Spleen (tissue), 11 donors: ENCODE data around the gene LRPPRC. TPM values are rescaled to one million over a fixed set of nuclear protein-coding genes. Genes with fewer than 3 reads are reported as not detected.

ENCODE experiments used
- DNase-seq: peaks from one replicate; pipeline ENCODE4 v3.0.0-alpha.2; 2020
- H3K27ac ChIP-seq, 8 donors: fragments of 200-600 bp; sonication (generic) in 7 of 8; 1 replicate in 4 of 8; 2 replicates in 4 of 8; pipeline versions ENCODE4 v1.5.0 to v1.8.0; 2016 to 2021; ENCODE audit warnings: inconsistent platforms in 4 of 8, mild to moderate bottlenecking in 4 of 8, moderate library complexity in 1 of 8
- H3K27me3 ChIP-seq, 7 donors: fragments of 200-600 bp; sonication (generic) in 6 of 7; replicated peaks in 1 of 7; 1 replicate in 4 of 7; 2 replicates in 3 of 7; pipeline versions ENCODE4 v1.5.0 to v1.8.0; 2016 to 2021; ENCODE audit warnings: inconsistent platforms in 3 of 7, mild to moderate bottlenecking in 1 of 7
- H3K36me3 ChIP-seq, 6 donors: fragments of 200-600 bp; sonication (generic) in 5 of 6; 1 replicate in 4 of 6; 2 replicates in 2 of 6; pipeline versions ENCODE4 v1.5.0 to v1.8.0; 2016 to 2021; ENCODE audit warnings: inconsistent platforms in 2 of 6
- H3K4me1 ChIP-seq, 6 donors: fragments of 200-600 bp; sonication (generic) in 5 of 6; 1 replicate in 3 of 6; 2 replicates in 3 of 6; pipeline versions ENCODE4 v1.5.0 to v1.8.0; 2016 to 2021; ENCODE audit warnings: inconsistent platforms in 3 of 6
- H3K4me3 ChIP-seq, 8 donors: fragments of 200-600 bp; sonication (generic) in 7 of 8; 1 replicate in 4 of 8; 2 replicates in 4 of 8; pipeline versions ENCODE4 v1.5.0 to v1.8.0; 2016 to 2021; ENCODE audit warnings: inconsistent platforms in 4 of 8, mild to moderate bottlenecking in 4 of 8, moderate library complexity in 2 of 8
- H3K9me3 ChIP-seq, 8 donors: fragments of 200-600 bp; sonication (generic) in 7 of 8; 1 replicate in 4 of 8; 2 replicates in 4 of 8; pipeline versions ENCODE4 v1.5.0 to v1.8.0; 2016 to 2021; ENCODE audit warnings: inconsistent platforms in 4 of 8
- POLR2A ChIP-seq, 3 donors: fragments of 450-650 bp; IDR thresholded peaks; one replicate each; pipeline ENCODE4 v1.5.1; 2017; ENCODE audit warnings: antibody characterized with exemption in 3 of 3, mild to moderate bottlenecking in 1 of 3
- POLR2AphosphoS5 ChIP-seq, 3 donors: sonication (generic); formaldehyde crosslinking; IDR thresholded peaks; one replicate each; pipeline ENCODE4 v1.5.1; 2017; ENCODE audit warnings: antibody characterized with exemption in 3 of 3
- WGBS, 5 donors: extraction: QIAGEN DNeasy Blood & Tissue Kit in 3 of 5; methylation state at CpG; one replicate each; pipeline versions ENCODE4 v1.1.5 to v1.1.7; 2013 to 2018; 5-methylcytosine and 5-hydroxymethylcytosine counted together
- intact Hi-C: fragments of 100-400 bp; cut with DNase I; formaldehyde crosslinking; loops from one replicate; pipeline ENCODE4 v1.15.0; 2023; ENCODE audit warnings: low total_unique reads
- polyA plus RNA-seq, 3 donors: library from polyadenylated mRNA; stranded (reverse); fragments of 200-250 nt; gene quantifications; one replicate each; pipeline ENCODE4 v1.2.1, GENCODE V29; 2013
- total RNA-seq, 7 donors: library from RNA; depleted of rRNA in 3 of 7; stranded (reverse); fragments of >200 nt in 3 of 7; fragmentation: NEBNext Ultra II Directional in 4 of 7; extraction: Animal tissue kit (Norgen Biotek cat#: 25700) in 4 of 7; gene quantifications; one replicate each; pipeline versions ENCODE4 v1.1.0 to v1.2.1, GENCODE V29; 2016 to 2021
- TF ChIP-seq, protein P1 (sequence below), 11 experiments: fragments of 200-600 bp in 7 of 11; fragments of 450-650 bp in 4 of 11; sonication (generic) in 4 of 11; IDR thresholded peaks in 8 of 11; conservative IDR thresholded peaks in 3 of 11; 1 replicate in 7 of 11; 2 replicates in 4 of 11; pipeline versions ENCODE4 v1.4.0 to v1.8.0; 2016 to 2021; ENCODE audit warnings: antibody characterized with exemption in 11 of 11, inconsistent platforms in 4 of 11, mild to moderate bottlenecking in 1 of 11
- donor health status: healthy with polysubstance abuse.
- donor health status: DM: no; HTN: no; CAD: no; lungs with moderate emphysema.
- donor health status: DM: no; HTN: no; CAD: no.
- donor health status: Bipolar disorder and iron deficiency.
- donor health status: healthy.
- donor health status: DM: no; HTN: no; CAD: no.
- donor health status: DM: yes; HTN: yes; CAD: no.

Gene LRPPRC
- total and polyA plus RNA-seq, 10 donors = 25.0 to 72.5 (median 57.1) TPM

DNA sequence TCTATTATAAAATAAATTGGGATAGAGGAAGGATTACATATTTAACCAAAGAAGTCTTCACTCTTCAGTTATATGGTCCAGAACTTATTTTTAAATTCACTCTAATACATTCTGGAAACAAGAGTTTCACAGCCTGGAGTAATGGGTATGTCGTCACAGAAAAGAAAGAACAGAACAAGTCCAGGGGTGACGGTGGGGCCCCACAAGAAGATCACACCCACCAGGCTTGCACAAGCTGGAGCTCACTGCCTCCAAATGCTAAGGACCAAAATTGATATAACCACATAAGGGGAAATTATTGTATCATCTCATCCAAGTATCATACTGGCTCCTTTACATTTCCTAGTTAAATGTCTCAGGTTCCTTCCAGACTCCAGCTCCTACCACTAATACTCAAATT, 11.3 kb downstream of the LRPPRC start:
- TF ChIP-seq POLR2AphosphoS5 (IDR thresholded peaks at IDR 0.05) = no peak
- TF ChIP-seq, protein P1, sequence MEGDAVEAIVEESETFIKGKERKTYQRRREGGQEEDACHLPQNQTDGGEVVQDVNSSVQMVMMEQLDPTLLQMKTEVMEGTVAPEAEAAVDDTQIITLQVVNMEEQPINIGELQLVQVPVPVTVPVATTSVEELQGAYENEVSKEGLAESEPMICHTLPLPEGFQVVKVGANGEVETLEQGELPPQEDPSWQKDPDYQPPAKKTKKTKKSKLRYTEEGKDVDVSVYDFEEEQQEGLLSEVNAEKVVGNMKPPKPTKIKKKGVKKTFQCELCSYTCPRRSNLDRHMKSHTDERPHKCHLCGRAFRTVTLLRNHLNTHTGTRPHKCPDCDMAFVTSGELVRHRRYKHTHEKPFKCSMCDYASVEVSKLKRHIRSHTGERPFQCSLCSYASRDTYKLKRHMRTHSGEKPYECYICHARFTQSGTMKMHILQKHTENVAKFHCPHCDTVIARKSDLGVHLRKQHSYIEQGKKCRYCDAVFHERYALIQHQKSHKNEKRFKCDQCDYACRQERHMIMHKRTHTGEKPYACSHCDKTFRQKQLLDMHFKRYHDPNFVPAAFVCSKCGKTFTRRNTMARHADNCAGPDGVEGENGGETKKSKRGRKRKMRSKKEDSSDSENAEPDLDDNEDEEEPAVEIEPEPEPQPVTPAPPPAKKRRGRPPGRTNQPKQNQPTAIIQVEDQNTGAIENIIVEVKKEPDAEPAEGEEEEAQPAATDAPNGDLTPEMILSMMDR (IDR thresholded peaks at IDR 0.05 in 8 of 11, conservative IDR thresholded peaks at IDR 0.05 in 3 of 11) = no peak
- no peak for TF ChIP-seq POLR2A (IDR thresholded peaks at IDR 0.05)
- Histone ChIP-seq H3K4me3 (no peak overlapping the region), H3K27ac (no peak overlapping the region), H3K9me3 (no peaks in the 10 kb centered on the region), H3K4me1 (peaks cover 0 to 9% (median 0%) of the 10 kb centered on the region in 6 donors), H3K27me3 (no peaks in the 10 kb centered on the region), H3K36me3 (peaks cover 2 to 66% (median 28%) of the 10 kb centered on the region in 6 donors)
- DNase-seq = no peak
- intact Hi-C loops = no loop called here
- 65 to 86% (median 83%) methylated on average over 2 of the region's 2 CpGs for WGBS, 5 donors

DNA sequence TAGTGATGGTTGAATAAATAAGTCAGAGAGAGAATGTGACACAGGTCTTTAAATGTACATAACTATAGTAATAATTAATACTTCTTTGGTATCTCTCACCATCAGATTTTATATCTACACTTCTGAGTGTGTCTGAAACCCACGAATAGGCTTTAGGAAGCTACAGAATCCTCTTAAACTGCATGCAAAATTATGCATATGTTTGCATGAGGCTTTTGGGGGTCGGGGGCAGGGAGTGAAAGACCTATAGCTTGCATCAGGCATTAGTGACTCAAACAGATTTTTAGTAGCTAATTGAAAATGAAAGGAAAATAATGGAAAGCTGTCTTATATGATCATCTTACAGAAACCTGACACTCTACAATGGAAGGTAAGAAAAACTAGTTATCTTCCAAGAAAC, 14.9 kb downstream of the LRPPRC start:
- Histone ChIP-seq H3K4me3 (no peak overlapping the region), H3K4me1 (peaks cover 0 to 7% (median 0%) of the 10 kb centered on the region in 6 donors), H3K9me3 (no peaks in the 10 kb centered on the region), H3K27ac (no peak overlapping the region), H3K27me3 (no peaks in the 10 kb centered on the region), H3K36me3 (peaks cover 3 to 73% (median 58%) of the 10 kb centered on the region in 6 donors)
- WGBS, 5 donors = 76 to 94% (median 79%) methylated on average over 2 of the region's 2 CpGs
- no peak for DNase-seq
- TF ChIP-seq, protein P1 (IDR thresholded peaks at IDR 0.05 in 8 of 11, conservative IDR thresholded peaks at IDR 0.05 in 3 of 11) = no peak
- TF ChIP-seq POLR2AphosphoS5 (IDR thresholded peaks at IDR 0.05) (no peak), POLR2A (IDR thresholded peaks at IDR 0.05) (no peak)
- intact Hi-C loops = no loop called here

DNA sequence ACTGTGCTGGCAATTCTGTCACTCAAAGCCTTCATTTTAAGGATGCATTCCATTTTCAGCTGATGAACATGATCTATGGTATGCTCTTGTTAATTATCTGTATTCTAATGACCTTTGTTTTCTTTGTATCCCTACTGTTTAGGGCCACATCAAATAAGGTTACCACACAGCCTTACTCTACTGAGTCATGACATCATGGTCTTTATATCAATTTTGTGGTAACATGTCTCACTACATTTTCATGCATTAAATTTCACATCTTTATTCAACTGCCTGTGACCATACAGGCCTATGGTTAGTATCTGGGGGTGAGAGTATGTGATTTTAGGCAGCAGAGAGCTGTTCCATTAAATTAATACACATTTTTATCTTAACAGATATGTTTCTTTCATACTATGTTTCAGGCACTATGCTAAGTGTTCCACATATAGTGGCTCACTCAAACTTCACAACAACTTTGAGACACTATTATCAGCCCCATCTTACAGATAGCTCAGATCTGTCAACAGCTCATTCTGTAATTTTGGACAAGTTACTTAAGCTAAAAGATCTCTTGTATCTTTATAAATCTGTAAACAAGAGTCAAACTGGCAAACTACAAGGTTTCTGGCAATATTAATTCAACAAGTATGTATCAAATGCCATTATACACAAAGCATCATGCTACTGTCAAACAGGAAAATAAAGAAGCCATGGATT, 18.0 kb downstream of the LRPPRC start:
- H3K36me3 ChIP-seq = peaks cover 3 to 96% (median 83%) of the 10 kb centered on the region in 6 donors
- DNase-seq = no peak
- TF ChIP-seq POLR2AphosphoS5 (IDR thresholded peaks at IDR 0.05) (no peak), POLR2A (IDR thresholded peaks at IDR 0.05) (no peak)
- H3K9me3 ChIP-seq = no peaks in the 10 kb centered on the region
- H3K27me3 ChIP-seq = no peaks in the 10 kb centered on the region
- no peaks in the 10 kb centered on the region for H3K4me1 ChIP-seq
- no peak overlapping the region for H3K27ac ChIP-seq
- intact Hi-C loops = no loop called here
- H3K4me3 ChIP-seq = no peak overlapping the region

DNA sequence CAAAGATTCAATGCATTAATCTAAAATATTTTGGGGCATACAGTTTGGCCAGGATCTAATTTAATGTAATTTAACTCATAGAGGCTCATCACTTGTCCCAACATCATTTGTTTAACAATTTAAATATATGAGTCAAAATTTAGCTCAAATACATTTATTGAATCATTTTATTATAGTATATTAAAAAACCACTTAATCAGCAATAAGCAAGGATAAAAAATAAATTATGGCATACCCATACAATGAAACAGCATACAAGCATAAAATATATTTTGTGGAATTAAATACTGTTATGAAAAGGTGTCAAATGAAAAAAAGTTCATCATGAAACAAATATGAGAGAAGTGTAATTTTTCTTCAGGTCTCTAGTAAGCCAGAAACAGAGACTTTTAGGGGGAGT, 34.9 kb downstream of the LRPPRC start:
- H3K36me3 ChIP-seq = peaks cover 0 to 100% (median 85%) of the 10 kb centered on the region in 6 donors
- intact Hi-C loops = no loop called here
- TF ChIP-seq, protein P1 (IDR thresholded peaks at IDR 0.05 in 8 of 11, conservative IDR thresholded peaks at IDR 0.05 in 3 of 11) = no peak
- TF ChIP-seq POLR2A (IDR thresholded peaks at IDR 0.05) = no peak
- no peak for TF ChIP-seq POLR2AphosphoS5 (IDR thresholded peaks at IDR 0.05)

More for the DNA sequence above, 34.9 kb downstream of the LRPPRC start:
- H3K27me3 ChIP-seq = no peaks in the 10 kb centered on the region
- H3K9me3 ChIP-seq = no peaks in the 10 kb centered on the region
- DNase-seq = no peak
- H3K4me1 ChIP-seq = no peaks in the 10 kb centered on the region
- no peak overlapping the region for H3K4me3 ChIP-seq
- H3K27ac ChIP-seq = no peak overlapping the region
